AG10803 (cell line): ENCODE measurements around the gene RRP15.
A peak's percentile ranks its signal among the peaks of the same experiment; 100 is the strongest.

Source experiments
- DNase-seq: peaks from one replicate; pipeline ENCODE4 v3.0.0; 2010; ENCODE audit warnings: low read depth
- H3K4me3 ChIP-seq: 2 replicates; pipeline ENCODE4 v1.5.1; 2011; ENCODE audit warnings: mild to moderate bottlenecking, low read length, control low read depth
- CTCF ChIP-seq: conservative IDR thresholded peaks from 2 replicates; pipeline ENCODE4 v1.5.1; 2011; ENCODE audit warnings: mild to moderate bottlenecking, low read length, control low read depth, inconsistent platforms

RRP15 gene

GRCh38 chr1:218272366-218272765, 12.7 kb upstream of the RRP15 start:
- no peak for TF ChIP-seq CTCF
- no peak for DNase-seq
- H3K4me3 ChIP-seq: no peak overlapping the region

- no peak overlapping the region for H3K4me3 ChIP-seq
- no peak for TF ChIP-seq CTCF
- no peak for DNase-seq
These were observed 11.2 kb upstream of the RRP15 start for GRCh38 chr1:218273762-218274479.

GRCh38 chr1:218274511-218274910, 10.6 kb upstream of the RRP15 start:
- DNase-seq: no peak
- no peak overlapping the region for H3K4me3 ChIP-seq
- no peak for TF ChIP-seq CTCF

GRCh38 chr1:218275823-218276222, 9.3 kb upstream of the RRP15 start:
- no peak overlapping the region for H3K4me3 ChIP-seq
- TF ChIP-seq CTCF: no peak
- DNase-seq: no peak

GRCh38 chr1:218281285-218281684, 3.8 kb upstream of the RRP15 start:
- no peak for TF ChIP-seq CTCF
- no peak for DNase-seq
- H3K4me3 ChIP-seq: no peak overlapping the region

GRCh38 chr1:218284377-218284916, 646 bp upstream of the RRP15 start:
- no peak for TF ChIP-seq CTCF
- peak overlapping the region; percentile 98 for H3K4me3 ChIP-seq
- no peak for DNase-seq

- DNase-seq: no peak
- no peak overlapping the region for H3K4me3 ChIP-seq
- TF ChIP-seq CTCF: no peak
These were observed 7.4 kb downstream of the RRP15 start for GRCh38 chr1:218292515-218292914.
